HepG2 (cell line): ENCODE results near the gene PARK7. TPM values are rescaled to one million over a fixed set of nuclear protein-coding genes. Genes with fewer than 3 reads are reported as not detected.

ENCODE experiments used
- BATF2 ChIP-seq: sonication (generic); formaldehyde crosslinking; IDR thresholded peaks from 2 replicates; pipeline ENCODE4 v1.8.0; 2022; ENCODE audit warnings: mild to moderate bottlenecking, missing genetic modification reagents, moderate library complexity
- ELF4 ChIP-seq: sonication (generic); formaldehyde crosslinking; IDR thresholded peaks from 2 replicates; pipeline ENCODE4 v1.5.0; 2020; ENCODE audit warnings: missing genetic modification reagents, mild to moderate bottlenecking, moderate library complexity, borderline replicate concordance
- FOSL1 ChIP-seq: sonication (generic); formaldehyde crosslinking; IDR thresholded peaks from 2 replicates; pipeline ENCODE4 v1.9.0; 2021; ENCODE audit warnings: missing genetic modification reagents, borderline replicate concordance
- KDM5B ChIP-seq: sonication (generic); formaldehyde crosslinking; IDR thresholded peaks from 2 replicates; pipeline ENCODE4 v1.4.0; 2020; ENCODE audit warnings: missing genetic modification reagents, mild to moderate bottlenecking, borderline replicate concordance
- NFAT5 ChIP-seq: sonication (generic); formaldehyde crosslinking; IDR thresholded peaks from 2 replicates; pipeline ENCODE4 v1.4.0; 2020; ENCODE audit warnings: missing genetic modification reagents
- PRDM4 ChIP-seq: sonication (generic); formaldehyde crosslinking; IDR thresholded peaks from 2 replicates; pipeline ENCODE4 v1.9.0; 2021; ENCODE audit warnings: missing genetic modification reagents, borderline replicate concordance
- SMARCC2 ChIP-seq: fragments of 450-650 bp; IDR thresholded peaks from 2 replicates; pipeline ENCODE4 v1.6.1; 2017; ENCODE audit warnings: antibody characterized with exemption, mild to moderate bottlenecking
- TCF7 ChIP-seq: sonication (generic); IDR thresholded peaks from 2 replicates; pipeline ENCODE4 v1.6.1; 2016; ENCODE audit warnings: antibody characterized with exemption, low read depth
- YEATS4 ChIP-seq: sonication (generic); formaldehyde crosslinking; IDR thresholded peaks from 2 replicates; pipeline ENCODE4 v1.4.0; 2020; ENCODE audit warnings: missing genetic modification reagents, borderline replicate concordance
- ZFYVE20 ChIP-seq: sonication (generic); formaldehyde crosslinking; IDR thresholded peaks from 2 replicates; pipeline ENCODE4 v1.8.0; 2023; ENCODE audit warnings: low read depth, mild to moderate bottlenecking, moderate library complexity, missing genetic modification reagents, borderline replicate concordance
- ZHX1 ChIP-seq: sonication (generic); formaldehyde crosslinking; IDR thresholded peaks from 2 replicates; pipeline ENCODE4 v1.8.1; 2022; ENCODE audit warnings: low read depth, mild to moderate bottlenecking, missing genetic modification reagents
- ZNF207 ChIP-seq: fragments of 450-650 bp; IDR thresholded peaks from 2 replicates; pipeline ENCODE4 v1.6.1; 2016; ENCODE audit warnings: antibody characterized with exemption, borderline replicate concordance
- ZNF383 ChIP-seq: sonication (generic); formaldehyde crosslinking; IDR thresholded peaks from 2 replicates; pipeline ENCODE4 v1.4.0; 2020; ENCODE audit warnings: missing genetic modification reagents, mild to moderate bottlenecking, borderline replicate concordance
- ZNF574 ChIP-seq: sonication (generic); formaldehyde crosslinking; IDR thresholded peaks from 2 replicates; pipeline ENCODE4 v1.4.0; 2020; ENCODE audit warnings: missing genetic modification reagents
- polyA plus RNA-seq, 8 experiments: library from polyadenylated mRNA; depleted of rRNA in 3 of 8; stranded (reverse) in 7 of 8; unstranded in 1 of 8; fragments of >200 nt; fragmentation: Illumina TruSeq in 4 of 8; extraction: Trizol in 4 of 8; gene quantifications; 2 replicates each; pipeline versions ENCODE4 v1.2.1 to v1.2.3, GENCODE V29; 2011 to 2016; ENCODE audit warnings: low read depth in 4 of 8, missing spikeins in 1 of 8, mixed read lengths in 1 of 8; ENCODE audit not compliant: insufficient read depth in 1 of 8
- total RNA-seq, 5 experiments: library from RNA; depleted of rRNA; stranded (reverse); fragments of >200 nt; fragmentation: Illumina TruSeq; extraction: Trizol; gene quantifications; 2 replicates each; pipeline ENCODE4 v1.2.3, GENCODE V29; 2016; ENCODE audit warnings: low read depth in 1 of 5

Gene PARK7
- total and polyA plus RNA-seq, 2 of the 13 experiments (the other 11 are each of a cell fraction or from before 2014, with no cell fraction given), result 212 to 296 TPM

- no peak for TF ChIP-seq NFAT5 (CRISPR knock-in tag)
- no peak for TF ChIP-seq ELF4 (CRISPR knock-in tag)
- TF ChIP-seq ZNF207, result no peak
- TF ChIP-seq TCF7, result no peak
- TF ChIP-seq ZHX1 (CRISPR knock-in tag), result no peak
- no peak for TF ChIP-seq BATF2
- TF ChIP-seq ZFYVE20 (CRISPR knock-in tag), result no peak
- no peak for TF ChIP-seq YEATS4 (CRISPR knock-in tag)
- no peak for TF ChIP-seq FOSL1 (CRISPR knock-in tag)
- no peak for TF ChIP-seq ZNF574 (CRISPR knock-in tag)
- TF ChIP-seq PRDM4 (CRISPR knock-in tag), result peak; percentile 41; the same call in 1 of the 2 replicates
- no peak for TF ChIP-seq ZNF383 (CRISPR knock-in tag)
- no peak for TF ChIP-seq KDM5B
- no peak for TF ChIP-seq SMARCC2
Observed at GRCh38 chr1:8010080-8010664, 48.7 kb downstream of the PARK7 start (continued).
